Measurements from ENCODE around the gene AGFG1. TPM values are rescaled to one million over a fixed set of nuclear protein-coding genes. Genes with fewer than 3 reads are reported as not detected.

The AGFG1 gene
- total RNA-seq, 6 donors from 2014 or later, result 24.1 to 99.6 (median 71.2) TPM

DNA sequence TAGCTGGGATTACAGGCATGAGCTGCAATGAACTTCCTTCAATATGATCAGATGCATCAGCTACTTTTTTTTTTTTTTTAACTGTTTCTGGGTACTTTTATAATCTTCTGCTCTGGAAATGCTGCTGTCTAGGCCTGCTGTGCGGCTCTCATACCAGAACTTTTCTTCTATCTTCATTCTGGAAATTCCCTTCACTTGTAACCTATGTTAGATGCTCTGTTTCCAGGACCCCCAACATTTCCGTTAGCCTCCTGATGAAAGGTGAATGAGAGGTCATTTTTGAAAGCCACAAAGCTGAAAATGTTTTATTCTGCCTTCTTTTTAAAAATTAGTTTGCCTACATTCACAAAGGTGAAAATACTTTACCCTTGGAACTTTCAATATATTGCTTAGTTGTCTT lies 8.6 kb downstream of the AGFG1 start:
- no peaks in the 10 kb centered on the region for H3K36me3 ChIP-seq
- ATAC-seq (ENCODE audit: low FRiP score in 2 of 2), result no peak
- peaks cover 12 to 43% (median 36%) of the 10 kb centered on the region in 4 donors for H3K4me1 ChIP-seq

DNA sequence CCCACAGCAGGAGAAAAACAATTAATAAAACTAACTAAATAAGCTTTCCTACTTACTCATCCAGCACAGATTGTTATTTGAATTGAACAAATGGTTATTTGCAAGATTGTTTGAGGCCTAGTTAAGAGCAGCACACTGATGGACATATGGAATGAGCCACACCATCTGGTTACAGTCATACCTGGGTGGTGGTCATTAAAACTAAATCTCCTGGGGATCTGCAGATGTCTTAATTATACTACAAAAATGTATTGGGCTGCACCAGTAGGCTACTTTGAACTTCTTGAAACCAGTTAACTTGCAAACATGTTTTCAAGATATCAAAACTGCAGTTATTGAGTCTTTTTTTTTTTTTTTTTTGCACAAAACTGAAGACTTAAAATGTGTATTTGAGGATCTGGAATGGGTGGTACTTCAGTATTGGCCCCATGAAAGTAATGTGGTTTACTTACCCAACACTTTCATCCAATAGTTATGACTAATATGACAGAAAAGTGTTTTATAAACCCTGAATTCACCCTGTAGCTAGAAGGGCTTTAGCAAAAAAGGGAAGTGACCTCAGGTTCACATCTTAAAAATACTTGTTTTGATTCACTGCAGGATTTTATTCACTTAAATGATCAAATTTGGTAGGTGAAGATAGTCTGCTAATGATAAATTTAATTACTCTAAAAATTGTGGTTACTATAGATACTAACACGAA lies 10.8 kb downstream of the AGFG1 start:
- H3K4me1 ChIP-seq, result peaks cover 17 to 37% (median 26%) of the 10 kb centered on the region in 4 donors
- peak in 1 of 2 donors; percentile 75 for ATAC-seq (ENCODE audit: low FRiP score in 2 of 2)

More for the DNA sequence above, 8.6 kb downstream of the AGFG1 start:
- Histone ChIP-seq H3K4me3 (no peak overlapping the region), H3K9me3 (no peaks in the 10 kb centered on the region), H3K27me3 (no peaks in the 10 kb centered on the region), H3K27ac (no peak overlapping the region)
- DNase-seq, result no peak
- TF ChIP-seq EP300 (IDR thresholded peaks at IDR 0.05), result no peak
- TF ChIP-seq, protein P1, sequence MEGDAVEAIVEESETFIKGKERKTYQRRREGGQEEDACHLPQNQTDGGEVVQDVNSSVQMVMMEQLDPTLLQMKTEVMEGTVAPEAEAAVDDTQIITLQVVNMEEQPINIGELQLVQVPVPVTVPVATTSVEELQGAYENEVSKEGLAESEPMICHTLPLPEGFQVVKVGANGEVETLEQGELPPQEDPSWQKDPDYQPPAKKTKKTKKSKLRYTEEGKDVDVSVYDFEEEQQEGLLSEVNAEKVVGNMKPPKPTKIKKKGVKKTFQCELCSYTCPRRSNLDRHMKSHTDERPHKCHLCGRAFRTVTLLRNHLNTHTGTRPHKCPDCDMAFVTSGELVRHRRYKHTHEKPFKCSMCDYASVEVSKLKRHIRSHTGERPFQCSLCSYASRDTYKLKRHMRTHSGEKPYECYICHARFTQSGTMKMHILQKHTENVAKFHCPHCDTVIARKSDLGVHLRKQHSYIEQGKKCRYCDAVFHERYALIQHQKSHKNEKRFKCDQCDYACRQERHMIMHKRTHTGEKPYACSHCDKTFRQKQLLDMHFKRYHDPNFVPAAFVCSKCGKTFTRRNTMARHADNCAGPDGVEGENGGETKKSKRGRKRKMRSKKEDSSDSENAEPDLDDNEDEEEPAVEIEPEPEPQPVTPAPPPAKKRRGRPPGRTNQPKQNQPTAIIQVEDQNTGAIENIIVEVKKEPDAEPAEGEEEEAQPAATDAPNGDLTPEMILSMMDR (IDR thresholded peaks at IDR 0.05), result no peak
- TF ChIP-seq POLR2AphosphoS5 (IDR thresholded peaks at IDR 0.05), result no peak
- TF ChIP-seq POLR2A (IDR thresholded peaks at IDR 0.05), result no peak
- 79 to 88% methylated on average over 2 of the region's 2 CpGs for WGBS, 2 donors

DNA sequence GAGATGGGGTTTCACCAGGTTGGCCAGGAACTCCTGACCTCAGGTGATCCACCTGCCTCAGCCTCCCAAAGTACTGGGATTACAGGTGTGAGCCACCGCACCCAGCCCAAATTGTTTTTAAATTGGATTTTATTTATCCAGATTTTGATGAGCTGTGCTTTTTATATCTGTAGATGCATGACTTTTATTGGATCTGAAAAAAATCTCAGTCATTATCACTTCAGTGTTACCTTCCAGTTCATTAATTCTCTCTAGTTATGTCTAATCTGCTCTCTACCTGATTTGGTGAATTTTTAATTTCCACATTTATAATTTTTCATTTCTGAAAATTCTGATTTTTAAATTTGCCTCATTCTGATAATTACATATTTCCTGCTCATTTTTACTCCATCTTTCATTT lies 13.5 kb downstream of the AGFG1 start:
- no peak overlapping the region for H3K27ac ChIP-seq
- H3K36me3 ChIP-seq, result no peaks in the 10 kb centered on the region
- WGBS, 2 donors, result 100% methylated on average over 1 of the region's 1 CpG
- no peak for TF ChIP-seq POLR2AphosphoS5 (IDR thresholded peaks at IDR 0.05)
- TF ChIP-seq POLR2A (IDR thresholded peaks at IDR 0.05), result no peak
- TF ChIP-seq, protein P1 (IDR thresholded peaks at IDR 0.05), result no peak
- no peak for TF ChIP-seq EP300 (IDR thresholded peaks at IDR 0.05)
- ATAC-seq (ENCODE audit: low FRiP score in 2 of 2), result no peak
- H3K4me1 ChIP-seq, result peaks cover 10 to 31% (median 25%) of the 10 kb centered on the region in 4 donors
- H3K9me3 ChIP-seq, result peaks cover 0 to 3% (median 0%) of the 10 kb centered on the region in 4 donors
- no peak overlapping the region for H3K4me3 ChIP-seq
- no peak for DNase-seq
- H3K27me3 ChIP-seq, result no peaks in the 10 kb centered on the region

More for the DNA sequence above, 10.8 kb downstream of the AGFG1 start:
- no peak for TF ChIP-seq EP300 (IDR thresholded peaks at IDR 0.05)
- no peak for TF ChIP-seq POLR2A (IDR thresholded peaks at IDR 0.05)
- TF ChIP-seq, protein P1 (IDR thresholded peaks at IDR 0.05), result no peak
- no peak for TF ChIP-seq POLR2AphosphoS5 (IDR thresholded peaks at IDR 0.05)
- Histone ChIP-seq H3K27ac (no peak overlapping the region), H3K36me3 (no peaks in the 10 kb centered on the region), H3K4me3 (no peak overlapping the region), H3K27me3 (no peaks in the 10 kb centered on the region), H3K9me3 (peaks cover 0 to 3% (median 0%) of the 10 kb centered on the region in 4 donors)
- 66 to 71% methylated on average over 1 of the region's 1 CpG for WGBS, 2 donors
- DNase-seq, result no peak

DNA sequence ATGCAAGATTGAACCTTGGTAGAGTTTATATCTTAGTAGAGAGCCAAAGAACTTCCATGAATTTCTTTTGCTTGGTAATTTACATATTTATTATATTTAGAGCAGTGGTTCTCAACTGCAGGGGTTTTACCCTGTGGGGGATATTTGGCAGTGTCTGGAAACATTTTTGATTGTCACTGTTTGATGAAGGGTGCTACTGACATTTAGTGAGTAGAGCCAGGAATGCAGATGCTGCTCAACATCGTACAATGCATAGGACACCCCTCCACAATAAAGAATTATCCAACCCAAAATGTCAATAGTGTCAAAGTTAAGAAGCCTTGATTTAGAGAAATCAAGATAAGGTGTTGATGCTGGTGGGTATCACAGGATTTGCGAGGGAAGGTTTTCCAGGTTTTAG lies 14.7 kb downstream of the AGFG1 start:
- peaks cover 8 to 28% (median 24%) of the 10 kb centered on the region in 4 donors for H3K4me1 ChIP-seq
- WGBS, 2 donors, result 82 to 86% methylated on average over 2 of the region's 2 CpGs

More for the DNA sequence above, 14.7 kb downstream of the AGFG1 start:
- Histone ChIP-seq H3K27me3 (no peaks in the 10 kb centered on the region), H3K36me3 (no peaks in the 10 kb centered on the region), H3K9me3 (peaks cover 0 to 3% (median 0%) of the 10 kb centered on the region in 4 donors), H3K4me3 (no peak overlapping the region), H3K27ac (no peak overlapping the region)
- no peak for TF ChIP-seq EP300 (IDR thresholded peaks at IDR 0.05)
- TF ChIP-seq POLR2AphosphoS5 (IDR thresholded peaks at IDR 0.05), result no peak
- no peak for TF ChIP-seq POLR2A (IDR thresholded peaks at IDR 0.05)
- TF ChIP-seq, protein P1 (IDR thresholded peaks at IDR 0.05), result no peak
- ATAC-seq (ENCODE audit: low FRiP score in 2 of 2), result no peak
- DNase-seq, result no peak

All from upper lobe of left lung (tissue), 6 donors.